ENCODE results near the gene IGFALS.

The IGFALS gene

GRCh38 chr16:1793578-1794220, at the start of gene IGFALS:
TSS of gene IGFALS (minus strand) at chr16:1793705. CDS start at chr16:1793652, 53 bp downstream.
- no peak for DNase-seq

DNA sequence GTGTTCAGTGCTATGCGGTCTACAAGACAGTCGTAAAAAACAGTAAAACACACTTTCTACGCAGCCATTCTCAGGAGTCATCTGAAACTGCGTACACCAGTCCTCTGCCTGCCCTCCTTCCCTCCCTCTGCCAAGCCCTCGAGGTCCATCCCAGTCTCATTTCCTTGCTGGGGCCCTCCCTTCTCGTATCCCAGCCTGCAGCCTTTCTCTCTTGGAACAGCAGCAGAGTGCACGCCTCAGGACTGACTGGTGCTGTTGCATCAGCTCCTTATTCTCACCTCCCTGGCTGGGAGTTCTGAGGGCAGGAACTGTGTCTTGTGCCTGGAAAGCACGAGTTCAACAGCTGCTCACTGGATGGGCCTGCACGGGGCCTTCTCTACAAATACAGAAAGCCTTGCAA, 46.0 kb upstream of the IGFALS start:
- DNase-seq: no peak

DNA sequence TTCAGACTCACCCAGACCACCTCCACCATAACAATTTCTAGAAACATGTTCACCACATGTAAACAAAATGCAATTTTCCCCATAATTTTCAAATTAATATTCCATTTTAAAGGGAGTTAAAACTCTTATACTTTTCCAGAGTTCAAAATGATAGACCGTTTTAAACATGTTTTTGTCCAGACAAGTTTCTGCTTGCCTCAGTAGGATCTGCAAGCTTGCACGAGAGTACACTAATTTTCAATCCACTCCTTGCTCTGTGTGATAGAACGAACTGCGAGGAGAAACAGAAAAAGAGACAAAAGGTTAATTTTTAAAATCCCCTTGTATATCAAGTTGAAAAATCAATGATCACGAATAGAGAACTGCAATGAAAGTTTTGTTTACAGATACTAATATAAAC, 40.6 kb upstream of the IGFALS start:
- no peak for DNase-seq

GRCh38 chr16:1832838-1833454, 39.4 kb upstream of the IGFALS start:
- DNase-seq: no peak

GRCh38 chr16:1831186-1832075, 37.9 kb upstream of the IGFALS start:
- DNase-seq: no peak

DNA sequence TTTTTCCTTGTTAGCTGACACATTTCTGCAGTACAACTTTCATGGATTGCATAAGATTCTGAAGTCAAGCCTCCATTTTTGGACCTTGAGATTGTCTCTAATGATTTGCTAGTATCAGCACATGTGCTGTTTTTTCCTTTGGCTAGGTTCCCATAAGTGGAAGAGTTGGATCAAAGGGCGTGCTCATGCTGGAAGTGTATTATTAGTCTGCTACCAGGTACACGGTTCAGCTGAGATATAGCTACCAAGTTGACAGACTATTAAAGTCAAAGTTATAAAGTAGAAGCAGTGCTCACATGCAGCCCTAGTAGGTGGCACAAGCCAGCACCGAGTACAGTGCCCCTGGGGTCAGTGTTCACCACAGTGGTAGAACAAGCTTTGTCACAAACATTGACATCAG, 36.7 kb upstream of the IGFALS start:
- no peak for DNase-seq

DNA sequence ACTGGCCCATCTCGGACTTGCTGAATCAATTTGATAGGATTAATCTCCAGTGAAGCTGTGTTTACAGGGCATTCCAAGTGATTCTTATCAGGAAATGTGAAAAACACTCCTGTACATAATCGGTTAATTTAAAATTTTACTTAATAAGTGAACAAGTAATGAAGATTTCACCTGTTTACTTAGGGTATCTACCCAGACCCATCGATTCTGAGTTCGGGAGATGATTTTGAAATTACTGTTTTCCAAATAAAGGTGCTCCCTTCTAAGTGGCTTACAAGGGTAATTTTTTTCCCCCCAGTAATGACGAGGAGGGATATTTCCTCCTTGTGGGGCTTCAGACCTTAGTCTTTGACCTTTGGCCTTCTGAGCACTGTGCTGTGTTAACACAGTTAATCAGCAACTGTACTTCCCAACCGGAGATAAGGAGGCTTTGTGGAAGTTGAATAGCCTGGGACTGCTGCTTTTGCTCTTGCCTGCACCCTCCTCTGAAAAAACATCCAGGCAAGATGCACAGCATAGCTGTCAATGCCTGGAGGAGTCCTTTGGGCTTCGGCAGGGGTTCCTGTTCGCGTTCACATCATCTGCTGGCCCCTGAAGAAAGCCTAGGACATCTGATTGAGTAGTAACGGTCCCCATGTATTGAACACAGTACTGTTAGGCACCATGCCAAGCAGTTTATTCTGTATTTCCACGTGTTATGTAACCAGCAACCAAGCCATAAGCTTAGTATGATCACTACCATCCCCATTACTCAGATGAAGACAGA, 35.3 kb upstream of the IGFALS start:
- DNase-seq: no peak

DNA sequence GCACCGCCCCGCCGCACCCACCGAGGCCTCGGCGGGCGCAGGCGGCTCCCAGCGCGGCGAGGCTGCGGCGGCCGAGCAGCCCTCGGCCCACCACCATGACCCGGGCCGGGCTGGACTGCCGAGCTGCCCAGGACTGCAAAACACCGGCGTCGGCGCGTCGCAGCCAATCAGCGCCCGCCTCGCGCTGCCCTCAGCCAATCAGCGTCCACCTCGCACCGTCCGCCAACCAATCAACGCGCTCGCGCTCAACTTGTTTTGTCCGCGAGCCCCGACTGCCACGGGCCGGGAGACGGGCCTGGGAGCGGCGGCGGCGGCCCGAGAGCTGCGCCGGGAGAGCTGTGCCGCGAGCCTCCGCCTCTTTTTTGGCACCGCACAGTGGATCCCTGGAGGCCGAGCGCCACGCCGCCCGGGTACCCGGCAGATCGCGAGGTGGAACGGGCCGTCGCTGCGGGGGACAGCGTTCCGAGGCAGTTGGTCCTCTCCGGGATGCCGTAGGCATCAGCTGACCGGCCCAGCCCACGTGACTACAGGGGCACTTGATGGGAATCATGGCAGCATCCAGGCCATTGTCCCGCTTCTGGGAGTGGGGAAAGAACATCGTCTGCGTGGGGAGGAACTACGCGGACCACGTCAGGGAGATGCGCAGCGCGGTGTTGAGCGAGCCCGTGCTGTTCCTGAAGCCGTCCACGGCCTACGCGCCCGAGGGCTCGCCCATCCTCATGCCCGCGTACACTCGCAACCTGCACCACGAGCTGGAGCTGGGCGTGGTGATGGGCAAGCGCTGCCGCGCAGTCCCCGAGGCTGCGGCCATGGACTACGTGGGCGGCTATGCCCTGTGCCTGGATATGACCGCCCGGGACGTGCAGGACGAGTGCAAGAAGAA, 33.4 kb upstream of the IGFALS start, which contains the start of the genes FAHD1 and HAGH:
Gene FAHD1 (plus strand): TSS at position 516 of the 883 bp plus-strand sequence. CDS start 33 bp downstream, at position 549.
Gene HAGH (minus strand): TSS at position 135 of the 883 bp plus-strand sequence. CDS start 38 bp downstream, at position 97.
- peak; percentile 90 for DNase-seq

DNA sequence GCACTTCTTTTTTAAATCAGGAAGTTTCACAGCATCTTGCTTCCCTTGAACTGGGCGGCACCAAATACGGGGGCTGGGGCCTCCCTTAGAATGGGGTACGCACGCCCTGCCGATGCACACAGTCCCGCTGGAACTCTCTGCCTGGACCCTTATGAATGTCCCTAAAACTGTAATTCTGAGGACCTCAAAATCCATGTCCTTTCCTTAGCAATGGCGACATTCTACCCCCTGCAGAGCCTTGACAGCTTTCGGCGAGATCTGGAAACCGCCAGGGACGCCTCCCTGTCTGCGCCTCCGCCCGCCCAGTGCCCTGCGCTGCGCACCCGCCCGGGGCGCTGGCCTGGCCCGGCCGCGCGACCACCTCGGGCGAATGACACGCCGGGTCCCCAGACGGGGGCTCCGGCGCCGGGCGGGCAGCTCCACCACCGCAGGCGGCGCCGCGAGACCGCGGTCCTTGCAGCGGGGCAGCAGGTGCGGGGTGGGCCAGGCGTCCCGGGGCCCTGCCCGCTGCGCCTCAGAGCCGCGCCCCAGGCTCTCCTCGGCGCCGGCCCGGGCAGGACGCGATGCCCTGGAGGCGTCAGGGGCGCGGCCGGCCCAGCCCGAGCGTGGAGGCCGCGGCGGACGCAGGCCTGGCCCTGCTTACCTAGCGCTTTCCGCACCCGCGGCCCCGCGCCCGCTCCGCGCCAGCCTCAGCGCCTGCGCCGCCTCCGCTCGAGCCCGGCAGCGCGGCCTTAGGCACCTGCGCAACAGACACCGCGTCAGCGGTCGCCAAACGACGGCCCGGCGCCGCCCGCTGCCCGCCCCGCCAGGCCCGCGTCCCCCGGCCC, 32.6 kb upstream of the IGFALS start:
- DNase-seq: peak; percentile 67

- DNase-seq: no peak
Measured at GRCh38 chr16:1825381-1825863, 31.9 kb upstream of the IGFALS start.

DNA sequence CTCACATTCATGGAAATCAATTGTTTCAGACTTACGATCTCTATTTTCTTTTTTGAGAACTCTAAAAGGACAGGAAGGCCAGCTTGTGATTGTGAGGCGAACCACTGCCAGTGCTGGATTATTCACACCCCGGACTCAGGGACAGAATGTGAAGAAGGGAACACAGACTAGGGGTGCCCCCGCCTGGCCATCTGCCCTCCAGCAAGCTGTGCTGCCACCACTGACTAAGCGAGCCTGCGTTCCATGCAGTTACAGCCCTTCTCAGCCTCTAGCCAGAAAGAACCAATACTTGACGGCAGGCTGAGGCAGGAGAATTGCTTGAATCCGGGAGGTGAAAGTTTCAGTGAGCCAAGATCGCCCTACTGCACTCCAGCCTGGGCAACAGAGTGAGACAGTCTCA, 30.3 kb upstream of the IGFALS start:
- DNase-seq: peak; percentile 6

DNA sequence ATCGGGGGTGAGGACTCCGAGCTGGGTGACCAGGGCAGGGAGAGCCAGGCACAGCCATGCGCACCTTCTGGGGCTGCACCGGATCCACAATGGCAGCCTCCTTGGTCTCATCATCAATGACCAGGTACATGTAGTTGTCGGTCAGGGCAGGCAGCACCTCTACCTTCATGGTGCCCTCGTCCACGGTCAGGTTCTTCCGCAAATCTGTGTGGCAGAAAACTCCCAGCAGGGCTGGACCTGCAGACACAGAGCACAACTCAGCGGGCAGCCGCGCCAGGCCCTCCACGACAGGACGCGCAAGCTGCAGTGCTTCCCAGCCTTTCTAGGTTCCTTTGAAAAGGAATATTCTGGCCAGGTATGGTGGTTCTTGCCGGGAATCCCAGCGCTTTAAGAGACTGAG, 29.3 kb upstream of the IGFALS start:
- DNase-seq: no peak

DNA sequence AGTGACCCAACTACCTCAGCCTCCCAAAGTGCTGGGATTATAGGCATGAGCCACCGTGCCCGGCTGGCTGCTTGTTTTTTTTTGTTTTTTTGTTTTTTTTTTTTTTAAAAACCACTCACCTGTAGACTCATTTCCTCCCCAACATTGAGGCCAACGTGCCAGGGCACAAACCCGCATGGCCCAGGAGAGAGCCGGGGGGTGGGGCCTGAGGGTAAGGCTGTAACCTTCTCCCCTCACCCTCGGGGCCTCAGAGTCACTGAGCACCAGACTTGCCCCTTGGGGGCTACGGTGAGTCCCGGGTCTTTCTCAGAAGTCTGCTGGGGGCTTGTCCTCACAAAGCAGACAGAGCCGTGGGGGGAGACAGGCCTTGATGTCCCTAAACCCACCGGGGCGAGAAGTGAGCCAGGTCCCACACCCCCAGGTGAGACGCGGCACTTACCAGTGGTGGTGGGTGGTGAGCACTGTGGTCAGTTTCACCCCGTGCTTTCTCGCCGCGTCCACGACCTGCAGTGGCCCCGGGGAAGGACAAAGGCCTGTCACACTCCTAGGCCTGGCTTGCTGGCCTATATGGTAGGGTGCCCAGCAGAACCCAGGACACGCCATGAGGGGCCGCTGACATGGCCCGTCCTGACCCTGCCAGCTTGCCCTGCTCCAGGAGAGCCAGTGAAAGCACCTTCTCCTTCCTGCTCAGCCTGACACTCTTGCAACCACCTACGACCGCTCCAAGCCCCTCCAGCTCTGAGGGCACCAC, 28.5 kb upstream of the IGFALS start:
- DNase-seq: no peak

GRCh38 chr16:1820946-1821290, 27.4 kb upstream of the IGFALS start:
- DNase-seq: no peak

DNA sequence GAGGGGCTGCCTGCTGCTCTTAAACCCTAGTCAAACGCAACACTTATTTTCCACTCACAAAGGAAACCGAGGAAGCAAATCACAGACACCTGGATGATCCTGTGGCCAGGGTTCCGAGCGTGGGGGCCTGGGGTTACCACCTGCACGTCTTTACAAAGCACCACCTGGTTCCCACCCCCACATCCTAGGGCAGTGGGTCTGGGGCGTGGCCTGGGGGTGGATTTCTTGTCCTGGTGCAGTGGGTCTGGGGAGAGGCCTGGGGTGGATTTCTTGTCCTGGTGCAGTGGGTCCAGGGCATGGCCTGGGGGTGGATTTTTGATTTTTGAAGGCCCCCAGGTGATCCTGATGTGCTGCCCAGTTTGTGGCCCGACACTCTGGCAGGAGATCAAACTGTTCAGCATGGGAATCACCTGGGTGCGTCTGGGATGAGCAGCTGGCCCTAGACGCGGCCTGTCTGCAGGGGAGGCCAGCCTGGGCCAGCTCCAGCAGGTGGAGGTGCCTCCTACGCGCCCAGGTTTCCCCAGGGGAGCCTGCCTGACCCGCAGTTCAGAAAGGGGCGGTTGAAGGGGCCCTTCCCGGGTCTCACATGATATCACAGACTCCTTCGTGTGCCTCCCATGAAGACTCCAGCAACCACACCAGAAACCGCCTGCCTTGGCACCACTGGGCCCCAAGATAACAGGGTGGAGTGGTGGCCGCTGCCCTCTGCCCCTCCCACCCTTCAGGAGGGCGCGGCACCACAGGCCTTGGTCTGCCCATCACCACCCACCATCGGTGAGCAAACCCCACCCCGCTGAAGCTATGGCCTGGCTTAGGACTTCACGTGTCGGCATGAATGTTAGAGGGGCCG, 26.8 kb upstream of the IGFALS start:
- no peak for DNase-seq

DNA sequence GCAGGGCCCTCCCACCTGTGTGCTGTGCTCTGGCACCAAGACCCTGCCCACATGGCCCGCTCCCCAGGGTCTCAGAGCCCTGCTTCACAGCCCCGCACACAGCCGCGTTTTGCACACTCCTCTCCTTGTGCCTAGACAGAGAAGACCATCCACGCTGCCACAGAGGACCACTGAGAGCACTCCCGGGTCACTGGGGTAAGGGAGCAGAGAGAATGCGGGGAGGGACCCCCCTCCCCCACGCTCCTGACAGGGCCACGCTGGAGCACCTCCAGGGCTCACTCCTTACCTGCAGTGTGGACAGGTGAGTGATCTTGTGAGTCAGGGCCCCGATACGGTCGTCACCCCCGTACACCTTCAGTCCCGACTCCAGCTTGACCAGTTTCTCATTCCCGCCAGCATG, 26.1 kb upstream of the IGFALS start:
- DNase-seq: no peak

DNA sequence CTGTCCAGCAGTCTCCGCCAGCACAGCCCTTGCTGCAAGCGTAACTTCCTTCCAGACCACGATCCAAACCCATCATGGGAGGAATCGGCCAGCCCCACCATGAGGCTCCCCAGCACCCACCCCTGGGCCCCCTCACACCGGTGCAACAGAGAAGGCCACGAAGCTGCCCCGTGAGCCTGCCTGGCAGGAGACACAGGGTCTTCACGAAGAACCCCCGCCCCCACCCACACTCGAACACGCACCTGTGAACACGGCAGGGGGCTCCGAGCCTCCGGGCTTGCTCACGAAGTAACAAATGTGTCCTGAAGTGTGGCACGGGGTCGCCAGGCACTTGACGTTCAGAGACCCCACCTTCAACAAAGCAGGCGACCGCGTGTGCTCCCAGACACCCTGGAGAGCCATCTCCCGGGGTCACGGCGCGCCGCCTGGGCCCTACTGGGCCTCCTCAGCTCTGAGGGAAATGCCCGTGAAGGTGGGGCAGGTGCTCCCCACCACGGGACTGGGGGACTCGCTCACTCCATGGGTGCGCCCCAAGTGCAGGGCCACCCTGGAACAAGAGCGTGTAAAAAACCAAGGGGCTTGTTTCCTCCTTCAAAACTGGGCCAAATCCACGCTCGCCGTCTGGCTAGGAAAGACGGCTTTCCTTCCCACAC, 25.5 kb upstream of the IGFALS start:
- no peak for DNase-seq

GRCh38 chr16:1818204-1818872, 24.8 kb upstream of the IGFALS start:
- DNase-seq: no peak
